Fibroblast of peridontal ligament (primary cell): Measurements from ENCODE around the gene HEATR9.

Experiments
- DNase-seq: peaks from one replicate; pipeline ENCODE4 v3.0.0-alpha.2; 2010; ENCODE audit errors: extremely low read depth

The HEATR9 gene

GRCh38 chr17:35895636-35896587 lies 27.2 kb upstream of the HEATR9 start:
- no peak for DNase-seq

GRCh38 chr17:35894206-35894605 lies 25.5 kb upstream of the HEATR9 start:
- no peak for DNase-seq

- DNase-seq: no peak
Observed at GRCh38 chr17:35893751-35894150, 25.1 kb upstream of the HEATR9 start.

GRCh38 chr17:35892091-35893035 lies 23.7 kb upstream of the HEATR9 start:
- DNase-seq: peak; percentile 27

GRCh38 chr17:35891269-35891668 lies 22.6 kb upstream of the HEATR9 start:
- DNase-seq: no peak

GRCh38 chr17:35890774-35891155 lies 22.1 kb upstream of the HEATR9 start:
- no peak for DNase-seq

- DNase-seq: peak; percentile 67
Observed at GRCh38 chr17:35889818-35890773, 21.4 kb upstream of the HEATR9 start.

- no peak for DNase-seq
Observed at GRCh38 chr17:35889241-35889640, 20.6 kb upstream of the HEATR9 start.

GRCh38 chr17:35879773-35880654 lies 11.3 kb upstream of the HEATR9 start, which contains the start of gene CCL5:
CCL5 (minus strand) TSS chr17:35880360.
- no peak for DNase-seq

- DNase-seq: no peak
Observed at GRCh38 chr17:35878361-35878760, 9.7 kb upstream of the HEATR9 start.

- no peak for DNase-seq
Observed at GRCh38 chr17:35877345-35878029, 8.8 kb upstream of the HEATR9 start.

- DNase-seq: no peak
Observed at GRCh38 chr17:35876534-35876933, 7.8 kb upstream of the HEATR9 start.

GRCh38 chr17:35875800-35876139 lies 7.1 kb upstream of the HEATR9 start:
- no peak for DNase-seq

GRCh38 chr17:35875072-35875799 lies 6.5 kb upstream of the HEATR9 start:
- DNase-seq: no peak

- DNase-seq: no peak
Observed at GRCh38 chr17:35872196-35872980, 3.7 kb upstream of the HEATR9 start.

- DNase-seq: no peak
Observed at GRCh38 chr17:35870906-35871819, 2.5 kb upstream of the HEATR9 start.

- no peak for DNase-seq
Observed at GRCh38 chr17:35867574-35867973, 1.1 kb downstream of the HEATR9 start.
